Stimulated activated CD4-positive, alpha-beta T cell treated with anti-CD3 and anti-CD28 coated beads, Interleukin-2, amount 100 ng/mL, for 24 hours (primary cell): Measurements from ENCODE around the gene KLHDC10.
A peak's percentile ranks its signal among the peaks of the same experiment; 100 is the strongest.
"Not testable (repeated sequence)": the region's sequence is repeated elsewhere in the genome, so short reads cannot be mapped to it uniquely, and the experiment has no call there.

Experiments used
- DNase-seq, 2 donors: peaks; one replicate each; pipeline ENCODE4 v3.0.0-alpha.2; 2020

Gene KLHDC10

GRCh38 chr7:130069978-130070860, at the start of gene KLHDC10:
TSS of gene KLHDC10 (plus strand) at chr7:130070534. CDS start at chr7:130070644, 110 bp downstream.
- peak; percentile 93 to 95 for DNase-seq

- DNase-seq: no peak
Measured at GRCh38 chr7:130021105-130021834, 49.1 kb upstream of the KLHDC10 start.

- no peak for DNase-seq
Measured at GRCh38 chr7:130022115-130022514, 48.2 kb upstream of the KLHDC10 start.

GRCh38 chr7:130022623-130023175, 47.6 kb upstream of the KLHDC10 start:
- no peak for DNase-seq

- DNase-seq: no peak
Measured at GRCh38 chr7:130024390-130024789, 45.9 kb upstream of the KLHDC10 start.

GRCh38 chr7:130032698-130033097, 37.6 kb upstream of the KLHDC10 start:
- DNase-seq: no peak

GRCh38 chr7:130037703-130038102, 32.6 kb upstream of the KLHDC10 start:
- no peak for DNase-seq

- no peak for DNase-seq
Measured at GRCh38 chr7:130040576-130040975, 29.8 kb upstream of the KLHDC10 start.

GRCh38 chr7:130047831-130048230, 22.5 kb upstream of the KLHDC10 start:
- no peak for DNase-seq

- DNase-seq: no peak
Measured at GRCh38 chr7:130048906-130049305, 21.4 kb upstream of the KLHDC10 start.

GRCh38 chr7:130052250-130052649, 18.1 kb upstream of the KLHDC10 start:
- not testable (repeated sequence) for DNase-seq

GRCh38 chr7:130055198-130055597, 15.1 kb upstream of the KLHDC10 start:
- not testable (repeated sequence) for DNase-seq

GRCh38 chr7:130062246-130062645, 8.1 kb upstream of the KLHDC10 start:
- DNase-seq: no peak

GRCh38 chr7:130063036-130063435, 7.3 kb upstream of the KLHDC10 start:
- peak; percentile 83 to 85 for DNase-seq

GRCh38 chr7:130064580-130064926, 5.8 kb upstream of the KLHDC10 start:
- not testable (repeated sequence) for DNase-seq

- DNase-seq: no peak
Measured at GRCh38 chr7:130065500-130066152, 4.7 kb upstream of the KLHDC10 start.

GRCh38 chr7:130069179-130069977, 956 bp upstream of the KLHDC10 start:
- DNase-seq: no peak

GRCh38 chr7:130070861-130071622, 708 bp downstream of the KLHDC10 start:
- no peak for DNase-seq

- peak; percentile 34 to 61 for DNase-seq
Measured at GRCh38 chr7:130071701-130072622, 1.6 kb downstream of the KLHDC10 start.

GRCh38 chr7:130079846-130080394, 9.6 kb downstream of the KLHDC10 start:
- no peak for DNase-seq
